Stimulated activated CD4-positive, alpha-beta T cell treated with anti-CD3 and anti-CD28 coated beads, Interleukin-4, amount 100 ng/mL, for 4 hours (primary cell): Measurements from ENCODE around the gene HDX.
A peak's percentile ranks its signal among the peaks of the same experiment; 100 is the strongest.
"Not testable (repeated sequence)": the region's sequence is repeated elsewhere in the genome, so short reads cannot be mapped to it uniquely, and the experiment has no call there.

Source experiments
- DNase-seq, 2 experiments: peaks; one replicate each; pipeline ENCODE4 v3.0.0-alpha.2; 2020

Gene HDX

GRCh38 chrX:84501798-84502628 is at the start of gene HDX:
Gene HDX, minus strand, starts transcription at chrX:84502453. Its CDS starts 27,056 bp downstream, at chrX:84475397.
- peak; percentile 41 to 64 for DNase-seq

GRCh38 chrX:84541315-84541714 is 39.1 kb upstream of the HDX start:
- not testable (repeated sequence) for DNase-seq

- not testable (repeated sequence) for DNase-seq
These were observed 35.4 kb upstream of the HDX start for GRCh38 chrX:84537627-84538026.

GRCh38 chrX:84488426-84488825 is 13.8 kb downstream of the HDX start:
- DNase-seq = no peak

GRCh38 chrX:84487365-84488353 is 14.6 kb downstream of the HDX start:
- no peak for DNase-seq

- DNase-seq = no peak
These were observed 23.2 kb downstream of the HDX start for GRCh38 chrX:84479086-84479485.

GRCh38 chrX:84477114-84477513 is 25.1 kb downstream of the HDX start:
- DNase-seq = no peak

- DNase-seq = no peak
These were observed 26.7 kb downstream of the HDX start for GRCh38 chrX:84475596-84475995.

- DNase-seq = no peak
These were observed 27.2 kb downstream of the HDX start for GRCh38 chrX:84475101-84475500.

GRCh38 chrX:84469226-84469625 is 33.0 kb downstream of the HDX start:
- DNase-seq = no peak

- DNase-seq = no peak
These were observed 34.4 kb downstream of the HDX start for GRCh38 chrX:84467898-84468297.

- no peak for DNase-seq
These were observed 48.7 kb downstream of the HDX start for GRCh38 chrX:84453351-84454246.

- DNase-seq = no peak
These were observed 61.1 kb downstream of the HDX start for GRCh38 chrX:84441143-84441542.

GRCh38 chrX:84415140-84415539 is 87.1 kb downstream of the HDX start:
- no peak for DNase-seq

- no peak for DNase-seq
These were observed 138.6 kb downstream of the HDX start for GRCh38 chrX:84363663-84364062.

- no peak for DNase-seq
These were observed 139.2 kb downstream of the HDX start for GRCh38 chrX:84363051-84363450.

- no peak for DNase-seq
These were observed 139.9 kb downstream of the HDX start for GRCh38 chrX:84362184-84362838.

GRCh38 chrX:84358271-84358670 is 144.0 kb downstream of the HDX start:
- no peak for DNase-seq

- no peak for DNase-seq
These were observed 145.0 kb downstream of the HDX start for GRCh38 chrX:84357296-84357695.

- no peak for DNase-seq
These were observed 161.3 kb downstream of the HDX start for GRCh38 chrX:84340968-84341367.

GRCh38 chrX:84339507-84340364 is 162.5 kb downstream of the HDX start:
- no peak for DNase-seq
